CD4-positive, alpha-beta T cell treated with Interleukin-15 for 1 hour (primary cell): Measurements from ENCODE around the gene LRFN3.
"Not testable (repeated sequence)": the region's sequence is repeated elsewhere in the genome, so short reads cannot be mapped to it uniquely, and the experiment has no call there.

Experiments used
- DNase-seq: peaks from one replicate; pipeline ENCODE4 v3.0.0-alpha.2; 2020

The LRFN3 gene

DNA sequence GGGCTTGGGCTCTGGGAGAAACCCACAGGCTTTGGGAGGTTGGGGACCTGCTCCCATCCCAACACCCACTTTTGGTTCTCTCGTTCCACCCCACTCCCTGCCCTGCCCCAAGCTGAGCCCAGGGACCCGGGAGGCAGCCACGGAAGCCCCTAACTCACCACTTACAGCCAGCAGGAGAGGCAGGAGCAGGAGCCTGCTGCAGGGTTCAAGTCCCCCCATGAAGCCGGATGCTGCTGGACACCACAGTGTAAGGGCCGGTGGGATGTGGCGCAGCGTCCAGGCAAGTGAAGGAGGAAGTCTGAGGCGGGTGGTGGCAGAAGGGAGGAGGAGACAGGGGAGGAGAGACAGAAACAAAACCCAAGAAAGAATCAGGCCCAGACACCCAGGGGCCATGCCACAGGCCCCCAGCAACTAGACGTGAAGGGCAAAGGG is 28.1 kb upstream of the LRFN3 start, which contains the start of gene TYROBP:
Gene TYROBP (minus strand): TSS at position 286 of the 432 bp plus-strand sequence. CDS start 67 bp downstream, at position 219.
- peak; percentile 40 for DNase-seq

DNA sequence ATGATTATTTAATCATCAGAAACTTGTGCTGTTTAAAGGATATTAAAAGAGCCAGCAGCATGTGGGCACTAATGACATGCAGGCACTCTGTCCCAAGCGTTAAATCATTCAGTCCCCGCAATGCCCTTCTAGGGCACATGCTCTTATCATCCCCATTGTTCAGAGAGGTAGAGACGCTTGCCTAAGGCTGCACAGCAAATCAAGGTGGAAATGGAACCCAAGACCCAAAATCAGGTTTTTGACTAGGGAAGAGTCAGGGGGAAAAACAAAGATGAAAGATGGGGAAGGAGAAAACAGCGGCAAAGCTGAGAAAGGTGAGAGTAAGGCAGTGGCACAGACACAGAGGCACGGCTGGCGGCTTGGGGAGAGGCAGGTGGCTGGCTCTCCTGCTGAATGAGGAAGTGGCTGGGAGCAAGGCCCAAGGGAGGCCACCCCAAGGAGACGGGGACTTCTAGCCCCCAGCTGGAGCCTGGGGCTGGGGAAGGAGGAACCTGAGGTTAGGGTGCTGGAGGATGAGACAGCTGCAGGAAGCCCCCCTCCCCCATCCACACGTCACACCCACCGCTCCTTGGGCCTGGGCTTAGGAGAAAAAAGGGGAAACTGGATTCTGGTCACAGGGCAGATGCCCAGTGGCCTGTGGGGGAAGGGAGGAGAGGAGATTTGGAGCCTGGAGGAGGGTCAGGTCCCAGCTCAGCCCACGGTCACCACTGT is 27.0 kb upstream of the LRFN3 start:
- peak; percentile 93 for DNase-seq

GRCh38 chr19:35909684-35910035 is 26.5 kb upstream of the LRFN3 start:
- DNase-seq: no peak

DNA sequence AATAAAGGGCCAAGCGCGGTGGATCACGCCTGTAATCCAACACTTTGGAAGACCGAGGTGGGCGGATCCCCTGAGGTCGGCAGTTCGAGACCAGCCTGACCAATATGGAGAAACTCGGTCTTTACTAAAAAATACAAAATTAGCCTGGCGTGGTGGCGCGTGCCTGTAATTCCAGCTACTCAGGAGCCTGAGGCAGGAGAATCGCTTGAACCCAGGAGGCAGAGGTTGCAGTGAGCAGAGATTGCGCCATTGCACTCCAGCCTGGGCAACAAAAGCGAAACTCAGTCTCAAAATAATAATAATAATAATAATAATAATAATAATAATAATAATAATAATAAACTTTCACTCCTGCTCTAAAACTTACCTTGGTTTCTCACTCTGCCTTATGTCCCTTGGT is 25.8 kb upstream of the LRFN3 start:
- DNase-seq: not testable (repeated sequence)

DNA sequence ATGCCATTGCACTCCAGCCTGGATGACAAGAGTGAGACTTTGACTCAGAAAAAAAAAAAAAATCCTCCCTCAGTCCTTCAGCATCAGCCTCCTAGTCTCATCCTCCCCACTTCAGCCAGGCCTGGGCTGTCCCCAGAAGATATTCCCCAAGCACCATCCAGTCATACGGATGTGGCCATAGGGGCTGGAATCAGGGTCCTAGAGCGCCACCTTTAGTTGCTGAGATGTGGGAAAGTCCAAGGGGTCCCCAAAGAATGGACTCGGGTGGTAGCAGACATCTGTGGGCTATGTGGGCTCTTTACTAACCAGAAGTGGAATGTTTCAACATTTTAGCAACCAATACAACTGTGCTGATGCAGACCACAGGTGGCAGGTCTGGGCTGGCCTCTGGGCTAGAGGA is 25.0 kb upstream of the LRFN3 start:
- DNase-seq: no peak

DNA sequence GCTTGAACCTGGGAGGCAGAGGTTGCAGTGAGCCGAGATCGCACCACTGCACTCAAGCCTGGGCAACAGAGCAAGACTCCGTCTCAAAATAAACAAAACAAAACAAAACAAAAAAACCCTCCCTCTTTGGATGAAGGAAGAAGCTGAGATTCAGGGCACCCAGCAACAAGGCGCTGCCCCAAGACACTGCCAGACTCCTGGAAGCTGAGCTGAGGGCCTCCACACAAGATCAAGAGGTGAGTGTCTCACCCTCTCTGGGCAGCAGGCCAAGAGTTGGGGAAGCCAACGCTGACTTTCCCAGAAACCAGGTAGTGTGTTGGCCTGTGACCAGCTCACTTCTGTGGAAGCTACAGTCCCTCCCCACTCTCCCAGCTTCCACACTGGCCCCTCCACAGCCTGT is 24.4 kb upstream of the LRFN3 start:
- no peak for DNase-seq

DNA sequence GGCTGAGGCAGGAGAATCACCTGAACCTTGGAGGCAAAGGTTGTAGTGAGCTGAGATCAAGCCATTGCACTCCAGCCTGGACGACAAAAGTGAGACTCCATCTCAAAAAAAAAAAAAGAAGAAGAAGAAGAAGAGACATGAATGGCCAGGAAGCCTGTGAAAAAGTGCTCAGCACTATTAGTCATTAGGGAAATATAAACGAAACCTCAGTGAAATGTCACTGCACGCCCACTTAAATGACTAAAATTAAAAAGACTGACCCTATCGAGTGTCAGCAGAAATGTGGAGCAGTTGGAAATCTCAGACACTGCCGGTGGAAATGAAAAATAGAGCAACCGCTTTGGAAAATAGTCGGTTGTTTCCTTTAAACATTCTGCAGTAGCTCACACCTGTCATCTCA is 22.6 kb upstream of the LRFN3 start:
- DNase-seq: no peak

GRCh38 chr19:35915443-35915842 is 20.7 kb upstream of the LRFN3 start:
- no peak for DNase-seq

- no peak for DNase-seq
Observed at GRCh38 chr19:35919306-35919705, 16.9 kb upstream of the LRFN3 start.

GRCh38 chr19:35921012-35921411 is 15.2 kb upstream of the LRFN3 start:
- no peak for DNase-seq

GRCh38 chr19:35925501-35925900 is 10.7 kb upstream of the LRFN3 start:
- no peak for DNase-seq

GRCh38 chr19:35928507-35928906 is 7.7 kb upstream of the LRFN3 start:
- DNase-seq: peak; percentile 65

DNA sequence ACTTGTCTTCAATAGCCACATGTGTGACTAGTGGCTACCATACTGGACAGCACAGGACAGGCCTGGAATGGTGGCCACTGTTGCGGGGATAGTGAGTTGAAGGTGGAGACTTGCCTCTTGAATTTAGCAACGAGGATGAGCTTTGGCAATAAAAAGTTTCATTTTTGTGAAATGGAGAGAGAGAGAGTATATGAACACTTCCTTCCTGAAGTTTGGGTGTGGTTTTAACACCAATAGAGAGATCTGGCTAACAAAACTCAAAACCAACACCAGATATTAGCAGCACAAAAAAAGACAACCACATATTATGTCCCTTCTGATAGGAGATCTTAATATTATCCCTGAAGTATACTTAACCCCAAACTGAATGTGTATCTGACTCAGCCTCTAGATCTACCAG is 6.3 kb upstream of the LRFN3 start:
- no peak for DNase-seq

DNA sequence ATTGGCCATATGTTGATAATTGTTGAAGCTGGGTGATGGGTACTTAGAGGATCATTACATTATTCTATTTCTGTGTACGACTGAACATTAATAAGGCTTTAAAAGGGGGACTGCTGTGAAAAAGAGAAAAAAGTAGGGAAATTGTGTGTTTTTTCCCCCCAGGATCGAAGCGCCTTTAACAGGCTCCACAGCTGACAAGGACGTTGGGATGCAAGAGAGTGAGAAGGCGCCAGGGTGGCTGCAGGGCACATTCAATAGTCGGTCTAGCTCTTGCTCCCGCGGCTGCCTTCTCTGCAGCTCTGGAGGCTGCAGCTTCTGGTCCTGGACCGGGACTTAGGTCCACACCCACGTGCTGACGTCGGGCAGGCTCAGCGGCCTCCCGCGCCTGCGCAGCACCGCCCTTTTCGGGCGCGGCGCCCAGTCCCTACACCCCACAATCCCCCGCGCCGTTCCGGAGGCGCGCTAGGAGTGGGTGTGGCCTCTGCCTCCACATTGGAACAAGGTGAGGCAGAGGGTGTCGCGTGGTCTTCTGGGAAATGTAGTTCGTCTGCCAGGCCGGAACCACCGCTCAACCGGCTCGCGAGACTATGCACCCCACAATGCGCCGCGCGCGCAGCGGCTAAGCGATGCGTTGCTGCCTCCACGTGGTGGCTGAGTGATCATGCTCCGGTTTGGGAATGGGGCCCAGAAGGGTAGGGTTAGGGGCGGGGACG is 4.9 kb upstream of the LRFN3 start:
- DNase-seq: peak; percentile 100

GRCh38 chr19:35931874-35932202 is 4.3 kb upstream of the LRFN3 start:
- no peak for DNase-seq

- DNase-seq: no peak
Observed at GRCh38 chr19:35932291-35932936, 3.8 kb upstream of the LRFN3 start.

DNA sequence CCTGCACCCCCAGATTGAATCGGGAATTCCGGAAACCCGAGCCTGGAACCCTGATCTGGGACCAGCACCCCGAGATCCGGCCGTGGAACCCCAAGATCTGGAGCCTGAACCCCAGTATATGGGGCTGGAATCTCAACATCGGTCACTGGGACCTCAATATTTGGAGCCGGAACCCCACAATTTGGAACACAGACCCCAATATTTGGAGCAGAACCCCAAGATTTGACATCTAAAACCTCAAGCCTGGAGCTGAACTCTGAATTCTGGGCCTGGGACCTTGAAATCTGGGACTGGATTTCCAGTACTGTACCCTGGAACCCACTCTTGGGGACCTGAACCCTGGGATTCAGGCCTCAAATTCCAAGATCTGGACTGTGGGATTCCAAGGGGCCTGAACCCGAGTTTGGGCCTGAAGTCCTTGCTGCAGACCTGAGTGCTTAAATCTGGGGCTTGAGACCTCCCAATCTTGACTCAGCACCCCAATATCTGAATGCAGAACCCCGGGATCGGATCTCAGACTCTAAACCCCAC is 629 bp downstream of the LRFN3 start:
- no peak for DNase-seq

DNA sequence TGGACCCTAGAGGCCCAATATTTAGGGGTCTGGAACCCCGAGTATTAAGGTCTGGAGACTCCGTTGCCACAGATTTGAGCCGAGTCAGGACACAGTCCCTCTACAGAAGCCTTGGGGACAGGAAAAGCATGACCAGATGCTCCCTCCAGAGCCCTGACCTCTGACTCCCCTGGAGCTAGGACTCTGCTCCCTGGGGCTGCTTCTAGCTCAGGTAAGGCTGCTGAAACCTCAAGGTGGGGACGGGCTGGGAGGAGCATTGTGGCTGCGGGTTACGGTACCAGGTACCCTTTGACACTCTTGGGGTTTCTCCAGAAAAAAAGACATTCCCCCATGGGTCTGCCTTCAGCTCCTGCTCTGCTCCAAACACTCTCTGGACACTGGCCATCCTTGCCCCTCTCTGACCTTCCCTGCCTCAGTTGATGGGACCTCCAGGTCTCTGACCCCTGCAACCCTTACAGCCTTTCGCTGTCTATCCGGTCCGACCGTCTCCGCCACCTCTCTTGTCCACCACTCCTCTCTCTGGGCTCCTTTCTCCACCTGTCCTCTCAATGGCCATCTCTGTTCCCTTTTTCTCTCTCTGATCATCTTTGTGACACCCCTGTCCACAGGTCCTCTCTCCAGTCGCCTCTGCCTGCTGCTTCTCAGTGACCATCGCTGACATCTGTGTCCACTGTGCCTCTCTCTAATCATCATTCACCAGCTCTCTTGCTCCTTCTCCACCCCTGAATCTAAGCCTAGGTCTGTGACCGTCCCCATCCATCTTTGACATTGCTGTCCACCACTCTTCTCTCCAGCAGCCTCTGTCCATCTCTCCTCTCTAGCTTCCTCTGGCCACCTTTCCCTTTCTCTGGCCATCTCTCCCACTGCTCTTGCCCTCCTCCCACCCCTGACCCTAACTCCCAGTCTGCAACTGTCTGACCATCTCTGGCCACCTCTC is 1.4 kb downstream of the LRFN3 start:
- DNase-seq: no peak

DNA sequence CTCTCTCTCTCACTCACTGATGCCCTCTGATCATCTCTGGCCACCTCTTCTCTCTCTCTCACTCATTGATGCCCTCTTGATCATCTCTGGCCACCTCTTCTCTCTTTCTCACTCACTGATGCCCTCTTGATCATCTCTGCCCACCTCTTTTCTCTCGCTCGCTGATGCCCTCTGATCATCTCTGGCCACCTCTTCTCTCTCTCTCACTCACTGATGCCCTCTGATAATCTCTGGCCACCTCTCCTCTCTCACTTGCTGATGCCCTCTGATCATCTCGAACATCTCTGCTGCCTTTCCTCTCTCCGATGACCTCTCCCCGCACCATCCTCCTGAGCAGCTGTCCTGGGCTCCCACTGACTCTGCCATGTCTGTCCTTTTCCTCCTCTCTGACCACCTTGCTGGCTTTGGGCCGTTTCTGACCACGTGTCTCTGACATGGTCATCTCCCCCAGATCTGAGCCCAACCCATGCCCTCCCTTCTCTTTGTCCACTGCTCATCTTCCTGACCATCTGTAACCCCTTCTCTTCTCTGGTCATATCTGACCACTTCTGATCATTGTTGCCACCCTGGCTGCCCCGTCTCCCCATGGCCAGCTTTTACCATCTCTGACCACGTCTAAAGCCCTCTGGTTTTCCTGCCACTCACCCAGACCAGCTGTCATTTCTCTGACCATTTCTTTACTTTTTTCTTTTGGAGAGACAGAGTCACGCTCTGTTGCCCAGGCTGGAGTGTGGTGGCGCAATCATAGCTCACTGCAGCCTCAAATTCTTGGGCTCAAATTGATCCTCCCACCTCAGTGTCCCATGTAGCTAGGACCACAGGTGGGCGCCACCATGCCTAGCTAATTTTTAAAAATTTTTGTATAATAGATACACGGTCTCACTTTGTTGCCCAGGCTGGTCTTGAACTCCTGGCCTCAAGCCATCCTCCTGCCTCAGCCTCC is 2.4 kb downstream of the LRFN3 start:
- no peak for DNase-seq

DNA sequence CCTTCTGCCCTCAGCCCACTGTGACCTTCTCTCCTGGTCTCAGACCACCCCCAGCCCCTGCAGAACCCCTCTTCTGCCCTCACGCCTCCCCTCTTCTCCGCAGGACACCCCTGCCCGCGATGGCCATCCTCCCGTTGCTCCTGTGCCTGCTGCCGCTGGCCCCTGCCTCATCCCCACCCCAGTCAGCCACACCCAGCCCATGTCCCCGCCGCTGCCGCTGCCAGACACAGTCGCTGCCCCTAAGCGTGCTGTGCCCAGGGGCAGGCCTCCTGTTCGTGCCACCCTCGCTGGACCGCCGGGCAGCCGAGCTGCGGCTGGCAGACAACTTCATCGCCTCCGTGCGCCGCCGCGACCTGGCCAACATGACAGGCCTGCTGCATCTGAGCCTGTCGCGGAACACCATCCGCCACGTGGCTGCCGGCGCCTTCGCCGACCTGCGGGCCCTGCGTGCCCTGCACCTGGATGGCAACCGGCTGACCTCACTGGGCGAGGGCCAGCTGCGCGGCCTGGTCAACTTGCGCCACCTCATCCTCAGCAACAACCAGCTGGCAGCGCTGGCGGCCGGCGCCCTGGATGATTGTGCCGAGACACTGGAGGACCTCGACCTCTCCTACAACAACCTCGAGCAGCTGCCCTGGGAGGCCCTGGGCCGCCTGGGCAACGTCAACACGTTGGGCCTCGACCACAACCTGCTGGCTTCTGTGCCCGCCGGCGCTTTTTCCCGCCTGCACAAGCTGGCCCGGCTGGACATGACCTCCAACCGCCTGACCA is 3.3 kb downstream of the LRFN3 start:
- no peak for DNase-seq
